HL-60 (cell line): ENCODE results near the gene TMEM213.

ENCODE experiments used
- GABPA ChIP-seq: IDR thresholded peaks from 2 replicates; pipeline ENCODE4 v1.6.1; 2012; ENCODE audit warnings: low read depth
- POLR2AphosphoS5 ChIP-seq: IDR thresholded peaks from 2 replicates; pipeline ENCODE4 v1.6.1; 2012; ENCODE audit warnings: low read depth
- SPI1 ChIP-seq: IDR thresholded peaks from 2 replicates; pipeline ENCODE4 v1.6.1; 2012; ENCODE audit warnings: low read depth, mild to moderate bottlenecking, borderline replicate concordance
- TF ChIP-seq, protein P1 (sequence below): IDR thresholded peaks from one replicate; pipeline ENCODE4 v1.5.1; 2011; ENCODE audit warnings: low read length, control low read depth, inconsistent platforms; ENCODE audit not compliant: insufficient read depth
- TF ChIP-seq, protein P2 (sequence below): IDR thresholded peaks from 2 replicates; pipeline ENCODE4 v1.6.1; 2012; ENCODE audit warnings: low read depth; ENCODE audit not compliant: insufficient replicate concordance

DNA sequence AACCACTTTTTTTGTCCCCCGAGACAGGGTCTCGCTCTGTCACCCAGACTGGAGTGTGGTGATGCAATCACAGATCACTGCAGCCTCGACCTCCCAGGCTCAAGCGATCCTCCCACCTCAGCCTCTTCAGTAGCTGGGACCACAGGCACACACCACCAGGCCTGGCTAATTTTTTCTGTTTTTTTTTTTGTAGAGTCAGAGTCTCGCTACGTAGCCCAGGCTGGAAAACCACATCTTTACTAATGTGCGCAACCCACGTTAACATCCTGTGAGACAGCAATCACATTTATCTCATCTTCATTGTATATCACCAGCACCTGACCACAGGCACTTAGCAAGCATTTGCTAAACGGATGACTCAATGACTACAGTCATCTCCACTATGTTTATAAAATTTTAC is 78.0 kb downstream of the TMEM213 start:
- TF ChIP-seq, protein P1, sequence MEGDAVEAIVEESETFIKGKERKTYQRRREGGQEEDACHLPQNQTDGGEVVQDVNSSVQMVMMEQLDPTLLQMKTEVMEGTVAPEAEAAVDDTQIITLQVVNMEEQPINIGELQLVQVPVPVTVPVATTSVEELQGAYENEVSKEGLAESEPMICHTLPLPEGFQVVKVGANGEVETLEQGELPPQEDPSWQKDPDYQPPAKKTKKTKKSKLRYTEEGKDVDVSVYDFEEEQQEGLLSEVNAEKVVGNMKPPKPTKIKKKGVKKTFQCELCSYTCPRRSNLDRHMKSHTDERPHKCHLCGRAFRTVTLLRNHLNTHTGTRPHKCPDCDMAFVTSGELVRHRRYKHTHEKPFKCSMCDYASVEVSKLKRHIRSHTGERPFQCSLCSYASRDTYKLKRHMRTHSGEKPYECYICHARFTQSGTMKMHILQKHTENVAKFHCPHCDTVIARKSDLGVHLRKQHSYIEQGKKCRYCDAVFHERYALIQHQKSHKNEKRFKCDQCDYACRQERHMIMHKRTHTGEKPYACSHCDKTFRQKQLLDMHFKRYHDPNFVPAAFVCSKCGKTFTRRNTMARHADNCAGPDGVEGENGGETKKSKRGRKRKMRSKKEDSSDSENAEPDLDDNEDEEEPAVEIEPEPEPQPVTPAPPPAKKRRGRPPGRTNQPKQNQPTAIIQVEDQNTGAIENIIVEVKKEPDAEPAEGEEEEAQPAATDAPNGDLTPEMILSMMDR: no peak
- TF ChIP-seq POLR2AphosphoS5 (no peak), GABPA (no peak), SPI1 (no peak)
- TF ChIP-seq, protein P2, sequence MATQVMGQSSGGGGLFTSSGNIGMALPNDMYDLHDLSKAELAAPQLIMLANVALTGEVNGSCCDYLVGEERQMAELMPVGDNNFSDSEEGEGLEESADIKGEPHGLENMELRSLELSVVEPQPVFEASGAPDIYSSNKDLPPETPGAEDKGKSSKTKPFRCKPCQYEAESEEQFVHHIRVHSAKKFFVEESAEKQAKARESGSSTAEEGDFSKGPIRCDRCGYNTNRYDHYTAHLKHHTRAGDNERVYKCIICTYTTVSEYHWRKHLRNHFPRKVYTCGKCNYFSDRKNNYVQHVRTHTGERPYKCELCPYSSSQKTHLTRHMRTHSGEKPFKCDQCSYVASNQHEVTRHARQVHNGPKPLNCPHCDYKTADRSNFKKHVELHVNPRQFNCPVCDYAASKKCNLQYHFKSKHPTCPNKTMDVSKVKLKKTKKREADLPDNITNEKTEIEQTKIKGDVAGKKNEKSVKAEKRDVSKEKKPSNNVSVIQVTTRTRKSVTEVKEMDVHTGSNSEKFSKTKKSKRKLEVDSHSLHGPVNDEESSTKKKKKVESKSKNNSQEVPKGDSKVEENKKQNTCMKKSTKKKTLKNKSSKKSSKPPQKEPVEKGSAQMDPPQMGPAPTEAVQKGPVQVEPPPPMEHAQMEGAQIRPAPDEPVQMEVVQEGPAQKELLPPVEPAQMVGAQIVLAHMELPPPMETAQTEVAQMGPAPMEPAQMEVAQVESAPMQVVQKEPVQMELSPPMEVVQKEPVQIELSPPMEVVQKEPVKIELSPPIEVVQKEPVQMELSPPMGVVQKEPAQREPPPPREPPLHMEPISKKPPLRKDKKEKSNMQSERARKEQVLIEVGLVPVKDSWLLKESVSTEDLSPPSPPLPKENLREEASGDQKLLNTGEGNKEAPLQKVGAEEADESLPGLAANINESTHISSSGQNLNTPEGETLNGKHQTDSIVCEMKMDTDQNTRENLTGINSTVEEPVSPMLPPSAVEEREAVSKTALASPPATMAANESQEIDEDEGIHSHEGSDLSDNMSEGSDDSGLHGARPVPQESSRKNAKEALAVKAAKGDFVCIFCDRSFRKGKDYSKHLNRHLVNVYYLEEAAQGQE: no peak
